CD4-positive, alpha-beta T cell treated with Interleukin-15 for 1 hour (primary cell): ENCODE data around the gene LAD1.

ENCODE experiments used
- DNase-seq: peaks from one replicate; pipeline ENCODE4 v3.0.0-alpha.2; 2020

LAD1 gene

DNA sequence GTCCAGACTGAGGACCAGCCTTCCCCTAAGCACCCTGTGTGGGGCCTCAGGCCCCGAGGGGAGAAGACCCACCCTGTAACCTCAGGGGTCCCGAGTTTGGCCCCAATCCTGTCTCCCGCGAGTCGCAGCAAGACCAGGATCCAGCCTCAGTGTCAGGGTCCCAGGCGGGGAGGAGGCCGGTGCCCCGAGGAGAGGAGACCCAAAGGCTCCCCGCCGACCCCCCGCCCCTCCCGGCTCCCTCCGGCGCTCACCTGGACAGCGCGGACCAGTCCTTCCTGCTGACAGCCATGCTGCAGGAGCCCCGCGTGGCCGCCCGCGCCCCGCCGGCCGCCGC, at the start of gene LAD1:
Gene LAD1, minus strand, starts transcription at position 307 of the 334 bp plus-strand sequence. Its CDS starts 18 bp downstream, at position 289.
- no peak for DNase-seq

DNA sequence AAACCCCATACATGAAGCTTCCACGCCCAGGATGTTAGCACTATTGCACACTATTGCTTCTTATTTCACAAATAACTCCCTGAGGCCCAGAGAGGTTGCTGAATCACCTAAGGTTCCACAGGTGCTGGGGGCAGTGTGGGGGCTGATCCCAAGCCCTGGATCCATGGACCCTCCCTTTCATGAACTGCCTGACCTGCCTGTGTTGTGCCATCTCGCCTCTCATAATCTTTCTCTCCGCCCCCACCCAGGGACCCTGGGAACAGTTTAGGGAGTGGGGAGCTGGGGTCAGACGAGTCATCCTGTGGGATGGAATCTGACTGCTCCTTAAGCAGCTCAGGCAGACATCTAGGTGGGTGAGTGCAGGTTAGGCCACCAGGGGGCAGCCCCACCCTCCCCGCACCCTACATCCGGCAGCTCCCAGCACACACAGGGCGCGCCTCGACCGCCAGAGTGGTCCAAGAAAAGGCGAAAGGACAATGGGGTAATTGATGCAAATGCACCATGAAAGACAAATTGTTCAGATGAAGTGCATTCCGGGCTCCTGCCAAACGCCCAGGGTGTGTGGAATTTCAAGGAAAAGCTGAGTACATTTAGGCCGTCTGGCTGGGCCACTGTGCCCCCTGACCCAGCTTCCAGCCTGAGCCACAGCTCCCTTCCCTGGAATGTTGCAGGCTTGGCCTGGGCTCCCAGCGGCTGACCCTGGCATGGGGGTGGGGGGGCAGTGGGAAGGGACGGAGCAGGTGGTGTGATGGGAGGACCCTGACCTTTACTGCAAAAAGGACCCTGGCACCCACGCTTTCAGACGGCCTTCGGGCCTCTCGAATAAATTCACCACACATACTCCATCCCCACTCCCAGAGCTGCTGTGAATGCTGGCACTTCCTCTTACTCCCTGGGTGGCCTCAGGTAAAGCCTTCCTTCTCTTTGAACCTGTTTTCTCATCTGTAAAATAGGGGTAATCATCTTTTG, 49.1 kb upstream of the LAD1 start:
- DNase-seq = peak; percentile 39

DNA sequence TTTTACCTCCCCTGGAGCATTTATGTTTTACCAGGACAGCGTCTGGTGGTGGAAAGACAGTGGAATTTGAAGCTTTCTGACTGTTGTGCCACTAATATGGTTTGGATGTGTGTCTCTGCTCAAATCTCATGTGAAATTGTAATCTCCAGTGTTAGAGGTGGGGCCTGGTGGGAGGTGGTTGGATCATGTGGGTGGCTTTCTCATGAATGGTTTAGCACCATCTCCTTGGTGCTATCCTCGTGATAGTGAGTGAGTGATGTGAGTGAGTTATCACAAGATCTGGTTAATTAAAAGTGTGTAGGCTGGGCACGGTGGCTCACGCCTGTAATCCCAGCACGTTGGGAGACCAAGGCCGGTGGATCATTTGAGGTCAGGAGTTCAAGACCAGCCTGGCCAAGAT, 46.2 kb upstream of the LAD1 start:
- no peak for DNase-seq

DNA sequence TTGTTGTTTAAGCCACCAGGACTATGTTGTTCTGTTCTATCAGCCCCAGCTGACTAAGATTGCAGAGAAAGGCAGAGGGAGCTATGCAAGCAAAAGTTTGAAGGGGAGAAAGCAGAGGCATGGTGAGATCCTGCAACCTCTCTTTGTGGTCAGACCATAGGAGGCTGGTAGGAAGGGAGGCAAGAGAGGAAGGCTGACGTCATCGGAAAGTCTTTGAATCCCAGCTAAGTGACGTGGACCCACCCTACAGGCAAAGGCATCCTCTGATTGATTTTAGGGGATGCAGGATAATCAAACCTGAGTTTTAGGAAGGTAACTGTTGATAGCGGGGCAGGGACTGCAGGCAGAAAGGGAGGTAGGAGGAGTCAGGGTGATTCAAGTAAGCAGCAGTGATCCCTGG, 45.7 kb upstream of the LAD1 start:
- no peak for DNase-seq

GRCh38 chr1:201443747-201444146, 44.6 kb upstream of the LAD1 start:
- DNase-seq = no peak

DNA sequence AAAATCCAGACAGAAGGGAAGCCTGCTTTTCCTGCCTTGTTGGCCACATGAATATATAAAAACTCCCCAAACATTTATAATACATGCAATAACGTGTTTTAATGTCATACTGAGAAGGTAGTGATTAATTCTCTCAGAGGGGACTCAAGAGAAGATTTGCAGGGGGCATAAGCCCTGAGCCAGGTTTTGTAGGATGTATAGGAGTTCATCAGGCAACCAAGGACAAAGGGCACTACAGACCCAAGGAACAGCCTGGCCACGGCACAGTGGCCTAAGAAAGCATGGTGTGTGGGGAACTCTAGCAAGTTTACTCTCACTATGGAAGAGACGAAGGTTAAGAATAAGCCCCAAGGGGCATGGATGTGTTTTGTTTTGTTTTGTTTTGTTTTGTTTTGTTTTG, 37.8 kb upstream of the LAD1 start:
- DNase-seq = no peak

GRCh38 chr1:201436393-201436792, 37.3 kb upstream of the LAD1 start:
- DNase-seq = no peak

GRCh38 chr1:201434266-201434665, 35.1 kb upstream of the LAD1 start:
- no peak for DNase-seq

- DNase-seq = no peak
These were observed 34.5 kb upstream of the LAD1 start for GRCh38 chr1:201433609-201434008.

GRCh38 chr1:201430776-201431175, 31.7 kb upstream of the LAD1 start:
- DNase-seq = no peak

- DNase-seq = no peak
These were observed 30.8 kb upstream of the LAD1 start for GRCh38 chr1:201429736-201430501.

GRCh38 chr1:201427963-201428362, 28.8 kb upstream of the LAD1 start:
- no peak for DNase-seq

DNA sequence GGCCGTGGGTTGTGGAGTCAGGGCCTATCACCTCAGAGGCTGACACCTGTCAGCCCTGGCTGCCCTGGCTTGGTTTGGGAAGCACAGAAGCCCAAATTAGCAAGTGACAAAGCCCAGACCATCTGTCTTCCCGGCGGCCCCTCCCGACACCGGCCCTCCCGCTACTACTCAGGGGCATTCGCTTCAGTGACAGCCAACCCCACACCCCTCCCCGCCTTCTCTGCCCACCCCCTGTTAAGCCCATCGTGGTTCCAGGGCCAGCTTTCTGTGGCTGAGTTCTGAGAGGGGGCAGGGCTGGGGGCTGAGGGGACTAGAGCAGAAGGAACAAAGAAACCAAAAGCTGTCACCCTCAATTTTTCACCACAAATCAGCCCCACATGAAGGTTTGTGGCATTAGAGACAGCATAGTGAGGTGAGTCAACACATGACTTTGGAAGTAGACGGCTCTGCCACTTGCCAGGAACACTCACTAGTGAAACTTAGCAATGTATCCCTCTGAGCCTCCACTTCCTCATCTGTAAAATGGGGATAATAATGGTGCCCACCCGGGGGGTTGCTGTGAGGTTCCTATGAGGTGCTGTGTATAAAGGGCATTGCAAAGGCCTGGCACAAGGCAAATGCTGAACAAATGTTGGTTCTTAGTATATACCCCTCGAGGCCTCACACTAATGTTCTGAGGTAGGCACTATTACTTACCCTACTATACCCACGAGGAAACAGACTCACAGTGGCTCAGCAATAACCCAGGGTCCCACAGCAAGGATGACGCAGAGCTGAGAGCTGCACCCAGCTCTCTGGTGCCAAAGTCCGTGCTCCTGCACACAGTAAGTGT, 27.6 kb upstream of the LAD1 start:
- DNase-seq = no peak

DNA sequence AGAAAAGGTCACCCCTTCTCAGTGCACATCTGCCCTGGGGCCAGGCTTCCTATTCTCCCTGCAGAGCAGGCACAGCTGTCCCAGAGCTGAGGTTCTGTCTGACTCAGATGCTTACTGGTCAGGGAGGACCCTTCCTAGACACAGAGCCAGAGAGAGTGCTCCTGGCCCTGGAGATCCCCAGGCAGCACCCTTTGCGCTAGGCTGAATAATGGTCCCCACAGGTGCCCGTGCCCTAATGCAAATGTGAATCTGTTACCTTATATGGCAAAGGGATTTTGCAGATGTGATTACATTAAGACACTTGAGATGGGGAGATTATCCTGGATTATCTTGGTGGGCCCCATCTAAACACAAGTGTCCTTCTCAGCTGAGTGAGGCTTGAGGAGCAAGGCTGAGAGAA, 25.0 kb upstream of the LAD1 start:
- no peak for DNase-seq

DNA sequence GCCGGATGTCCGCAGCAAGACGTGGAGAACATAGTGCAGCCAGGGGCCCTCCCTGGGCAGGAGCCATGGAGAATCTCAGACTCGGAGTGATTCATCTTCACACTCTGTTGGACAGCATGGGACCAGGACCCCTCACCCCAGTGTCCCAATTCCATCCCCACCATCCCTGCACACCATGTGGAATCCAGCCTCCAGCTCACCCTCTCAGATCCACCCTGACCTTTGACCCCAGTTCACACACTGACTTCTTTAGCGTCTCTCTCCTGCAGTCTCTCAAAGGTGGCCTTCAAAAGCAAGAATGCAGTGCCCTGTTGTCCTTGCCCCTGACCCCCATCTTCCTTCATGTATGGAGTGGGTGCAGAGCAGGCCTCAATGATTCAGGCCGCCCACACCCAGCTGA, 24.5 kb upstream of the LAD1 start:
- no peak for DNase-seq

DNA sequence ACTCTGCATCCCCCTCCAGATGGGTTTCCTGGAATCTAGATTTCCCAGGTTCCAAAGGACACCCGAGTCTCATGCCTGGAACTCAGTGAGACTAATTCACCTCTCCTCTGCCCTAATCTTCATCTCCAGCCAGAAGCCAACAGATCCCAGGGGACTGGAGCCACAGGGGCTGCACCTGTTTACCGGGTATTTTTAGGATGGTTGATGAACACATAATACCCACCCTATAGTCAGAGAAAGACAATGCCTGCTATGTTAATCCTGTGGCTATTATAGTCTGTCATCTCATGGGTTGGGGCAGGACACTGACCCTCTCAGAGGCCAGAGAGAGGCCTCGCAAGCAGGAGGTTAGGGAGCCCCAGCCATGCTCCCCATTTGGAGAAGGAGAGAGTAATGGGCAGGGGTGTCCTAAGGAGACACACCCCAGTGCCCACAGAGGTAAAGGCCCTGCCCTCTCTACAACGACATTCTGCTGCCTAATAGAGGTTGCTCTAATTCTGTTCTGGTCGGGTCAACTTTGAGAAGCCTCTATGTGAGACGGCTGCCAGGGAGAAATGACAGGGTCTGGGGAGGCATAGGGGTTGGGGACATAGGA, 23.4 kb upstream of the LAD1 start:
- no peak for DNase-seq

DNA sequence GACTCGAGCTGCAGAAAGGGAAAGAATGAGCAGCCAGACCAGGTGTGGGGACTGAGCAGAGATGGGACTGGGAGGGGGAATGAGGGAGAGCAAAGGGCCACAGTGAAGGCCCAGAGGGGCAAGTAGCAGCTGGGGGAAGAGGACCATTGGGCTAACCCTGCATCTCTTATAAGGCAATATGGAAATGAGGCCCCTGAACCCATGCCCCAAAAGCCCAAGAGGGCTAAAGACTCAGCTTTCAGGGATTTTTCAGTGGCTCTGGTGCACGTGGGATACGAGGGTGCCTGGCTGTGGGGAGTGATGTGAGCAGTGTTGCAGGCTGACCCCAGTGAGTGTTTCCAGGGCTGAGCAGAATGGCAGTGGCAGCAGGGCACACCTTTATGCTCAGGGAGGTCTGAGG, 22.9 kb upstream of the LAD1 start:
- no peak for DNase-seq

DNA sequence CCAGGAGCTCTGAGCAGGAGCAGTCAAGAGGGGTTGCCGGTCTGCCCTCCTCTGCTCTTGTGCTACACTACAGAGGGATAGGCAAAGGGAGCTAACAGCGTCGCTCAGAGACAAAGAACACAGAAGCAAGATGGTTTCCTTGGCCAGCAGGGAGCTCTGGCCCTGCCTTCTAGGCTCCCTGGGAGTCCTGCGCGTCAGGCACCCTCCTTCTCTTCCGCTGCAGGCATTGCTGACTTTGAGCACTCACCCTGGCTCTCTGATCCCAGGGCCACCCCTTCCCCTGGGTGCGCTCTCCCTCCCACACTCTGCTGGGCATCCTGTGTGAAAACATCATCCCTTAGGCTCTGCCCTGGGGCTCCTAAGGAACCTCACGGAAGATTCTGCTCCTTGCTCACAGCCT, 21.9 kb upstream of the LAD1 start:
- DNase-seq = no peak

DNA sequence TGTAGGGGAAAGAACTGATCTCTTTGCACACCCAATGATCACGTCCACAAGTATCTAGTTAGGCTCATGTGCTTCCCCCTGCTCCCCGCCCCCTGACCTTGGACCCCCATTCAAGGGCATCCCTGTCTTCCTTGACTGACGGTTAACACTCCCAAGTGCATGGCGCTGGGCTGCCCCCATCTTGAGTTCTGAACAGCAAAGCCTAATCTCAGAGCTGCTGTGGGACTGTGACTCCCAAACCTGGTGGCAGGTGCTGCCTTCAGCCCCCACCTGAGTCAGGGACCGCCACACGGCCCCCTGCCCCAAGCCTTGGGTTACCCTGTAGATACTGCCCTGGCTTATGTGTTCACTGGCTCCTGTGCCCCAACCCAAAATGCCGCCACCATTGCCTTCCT, 21.5 kb upstream of the LAD1 start:
- no peak for DNase-seq

DNA sequence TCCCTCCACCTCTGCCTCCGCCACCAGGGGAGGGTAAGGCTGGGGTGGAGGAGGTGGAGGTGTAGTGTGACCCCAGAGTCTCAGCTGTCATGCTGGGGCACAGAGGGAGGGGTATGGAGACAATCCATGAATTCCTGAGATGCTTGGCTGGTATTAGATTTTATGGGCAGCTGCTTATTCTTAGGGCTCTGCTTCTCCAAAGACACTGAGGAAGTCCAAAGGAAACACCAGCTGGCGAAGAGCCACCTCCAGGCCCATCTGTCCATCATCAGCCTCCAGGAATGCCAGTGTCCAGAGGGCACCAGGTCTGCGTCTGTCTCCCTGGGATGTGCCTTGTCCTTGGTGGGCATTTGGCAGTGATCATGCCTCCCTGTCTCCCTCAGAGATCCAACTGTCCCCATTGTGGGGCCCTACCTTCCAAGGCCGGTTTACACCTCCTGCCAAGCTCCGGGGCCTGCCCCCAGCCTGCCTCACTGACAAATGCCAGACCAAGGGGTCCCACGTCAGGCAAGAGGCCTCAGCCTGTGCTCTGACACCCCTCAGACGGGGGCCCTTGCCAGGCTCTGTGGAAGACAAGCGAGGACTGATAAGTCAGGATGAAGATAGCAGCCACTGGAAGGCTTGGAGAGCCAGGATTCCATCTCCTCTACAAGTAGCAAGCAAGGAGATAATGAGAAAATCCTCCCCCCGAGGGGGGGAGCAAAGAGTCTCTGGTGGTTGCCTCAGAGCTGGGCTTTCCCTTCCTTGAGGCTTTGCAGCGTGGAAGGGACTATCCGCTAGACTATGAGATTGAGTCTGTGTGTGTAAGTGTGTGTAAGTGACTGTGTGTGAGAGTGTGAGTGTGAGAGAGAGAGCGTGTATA, 20.9 kb upstream of the LAD1 start:
- DNase-seq = no peak

DNA sequence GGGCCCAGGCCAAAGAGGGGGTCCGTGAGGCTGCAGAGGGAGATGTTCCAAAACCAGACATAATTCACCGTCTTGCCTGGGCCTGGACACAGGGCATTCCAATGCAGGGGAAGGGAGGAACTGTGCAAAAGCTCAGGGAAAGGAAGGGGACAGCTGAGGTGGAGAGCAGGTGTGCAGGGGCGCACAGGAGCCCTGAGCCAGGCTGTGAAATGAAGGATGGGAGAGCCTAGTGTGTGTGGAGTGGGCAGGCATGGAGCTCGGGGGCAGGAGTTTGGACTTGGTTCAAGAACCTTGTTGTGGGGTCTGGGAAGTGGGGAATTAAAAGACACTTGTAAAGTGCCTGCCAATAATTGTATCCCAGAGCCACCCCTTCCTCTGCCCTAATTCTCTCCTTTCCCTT, 20.1 kb upstream of the LAD1 start:
- no peak for DNase-seq

- no peak for DNase-seq
These were observed 19.3 kb upstream of the LAD1 start for GRCh38 chr1:201418461-201418860.
